H1 (cell line): ENCODE measurements around the gene NKD2. TPM values are rescaled to one million over a fixed set of nuclear protein-coding genes. Genes with fewer than 3 reads are reported as not detected.

Experiments used
- ATF2 ChIP-seq: IDR thresholded peaks from 2 replicates; pipeline ENCODE4 v1.6.1; 2012; ENCODE audit warnings: low read length, inconsistent platforms
- BRCA1 ChIP-seq: IDR thresholded peaks from 2 replicates; pipeline ENCODE4 v1.6.1; 2012; ENCODE audit warnings: low read depth, low read length, improper control_type of control experiment
- KDM5A ChIP-seq: fragments of 200-600 bp; IDR thresholded peaks from 2 replicates; pipeline ENCODE4 v1.7.1; 2012; ENCODE audit warnings: mild to moderate bottlenecking, low read length, inconsistent platforms, mixed read lengths
- RBBP5 ChIP-seq: IDR thresholded peaks from 2 replicates; pipeline ENCODE4 v1.7.1; 2012; ENCODE audit warnings: low read depth, mild to moderate bottlenecking, inconsistent platforms, low read length, moderate library complexity, borderline replicate concordance
- SIN3A ChIP-seq, 2 experiments: IDR thresholded peaks in 1 of 2; conservative IDR thresholded peaks in 1 of 2; 2 replicates each; pipeline ENCODE4 v1.6.1; 2011 to 2012; ENCODE audit warnings: low read length in 2 of 2, improper control_type of control experiment in 1 of 2, low read depth in 1 of 2, mild to moderate bottlenecking in 1 of 2
- TAF1 ChIP-seq: IDR thresholded peaks from 2 replicates; pipeline ENCODE4 v1.6.1; 2011; ENCODE audit warnings: mild to moderate bottlenecking, low read depth, low read length
- polyA plus RNA-seq, 7 experiments: library from polyadenylated mRNA; depleted of rRNA in 3 of 7; stranded (reverse) in 5 of 7; unstranded in 2 of 7; fragments of >200 nt in 5 of 7; fragments of 200-250 nt in 2 of 7; gene quantifications; 1 replicate in 5 of 7; 2 replicates in 1 of 7; 4 replicates in 1 of 7; pipeline versions ENCODE4 v1.2.1 to v1.2.3, GENCODE V29; 2011 to 2013; ENCODE audit warnings: missing spikeins in 2 of 7, mixed read lengths in 2 of 7
- total RNA-seq: library from RNA; stranded (reverse); fragmentation: NEBNext Ultra II Directional; extraction: Animal tissue kit (Norgen Biotek cat#: 25700); gene quantifications from 2 replicates; pipeline ENCODE4 v1.2.1, GENCODE V29; 2021
- TF ChIP-seq, protein P1 (sequence below): IDR thresholded peaks from 2 replicates; pipeline ENCODE4 v1.6.1; 2012; ENCODE audit warnings: inconsistent platforms

The NKD2 gene
- total and polyA plus RNA-seq, 2 of the 8 experiments (the other 6 are each of a cell fraction or from before 2014, with no cell fraction given), result 5.5 to 7.9 TPM

DNA sequence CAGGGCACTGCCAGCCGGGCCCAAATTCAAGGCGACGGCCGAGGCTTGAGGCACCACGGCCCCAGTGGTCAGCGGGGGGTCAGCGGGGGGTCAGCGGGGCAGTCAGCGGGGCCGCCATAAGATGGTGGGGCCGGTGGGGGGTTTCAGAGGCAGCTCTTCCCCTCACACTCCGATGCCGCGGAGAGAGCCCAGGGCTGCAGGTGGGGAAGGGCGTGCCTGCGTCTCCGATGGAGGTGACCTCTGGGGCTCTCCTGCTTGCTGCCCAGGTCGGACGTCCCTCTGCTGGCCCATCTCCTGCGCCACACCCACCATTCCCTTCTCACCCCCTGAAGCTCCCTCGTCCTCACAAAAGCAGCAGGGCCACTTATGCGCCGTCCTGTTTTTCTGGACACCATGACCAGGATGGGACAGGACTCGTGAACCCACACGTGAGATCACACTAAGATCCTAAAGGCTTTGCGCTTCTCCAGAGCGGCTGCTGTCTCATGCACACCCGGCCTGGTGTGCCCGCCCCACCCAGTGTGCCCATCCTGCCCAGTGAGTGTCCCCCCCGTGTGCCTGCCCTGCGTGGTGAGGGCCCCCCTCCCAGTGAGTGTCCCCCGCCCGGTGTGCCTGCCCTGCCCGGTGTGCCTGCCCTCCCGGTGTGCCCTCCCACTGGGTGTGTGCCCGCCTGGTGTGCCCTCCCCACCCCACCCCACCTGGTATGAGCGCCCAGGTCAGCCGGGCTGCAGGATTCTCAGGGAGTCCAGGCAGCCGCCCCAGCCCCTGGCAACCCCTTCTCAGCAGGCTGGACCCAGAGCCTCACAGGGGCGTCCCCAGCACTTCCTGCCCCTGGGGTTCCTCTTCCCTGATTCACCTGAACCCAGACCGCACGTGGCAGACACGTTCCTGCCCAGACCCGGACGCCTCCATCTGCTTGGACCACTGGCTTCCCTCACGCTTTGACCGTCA, 48.7 kb upstream of the NKD2 start (continued):
- TF ChIP-seq SIN3A (conservative IDR thresholded peaks at IDR 0.05 in 1 of 2, IDR thresholded peaks at IDR 0.05 in 1 of 2; ENCODE audit: low read depth in 1 of 2, low read length in 2 of 2), result no peak
- no peak for TF ChIP-seq TAF1
- TF ChIP-seq KDM5A, result no peak
- TF ChIP-seq, protein P1, sequence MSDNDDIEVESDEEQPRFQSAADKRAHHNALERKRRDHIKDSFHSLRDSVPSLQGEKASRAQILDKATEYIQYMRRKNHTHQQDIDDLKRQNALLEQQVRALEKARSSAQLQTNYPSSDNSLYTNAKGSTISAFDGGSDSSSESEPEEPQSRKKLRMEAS, result no peak
- no peak for TF ChIP-seq RBBP5
- TF ChIP-seq ATF2, result no peak
- TF ChIP-seq BRCA1, result no peak
